Right hindlimb (tissue), 1 donor: ENCODE measurements around the gene CENPW.

Experiments used
- DNase-seq: peaks from one replicate; pipeline ENCODE4 v3.0.0-alpha.2; 2018

Gene CENPW

GRCh38 chr6:126339796-126340609 is at the start of gene CENPW:
Gene CENPW (plus strand): TSS chr6:126340115. CDS start chr6:126340274, 159 bp downstream.
- peak; percentile 90 for DNase-seq

GRCh38 chr6:126293891-126294524 is 45.9 kb upstream of the CENPW start:
- DNase-seq, result no peak

DNA sequence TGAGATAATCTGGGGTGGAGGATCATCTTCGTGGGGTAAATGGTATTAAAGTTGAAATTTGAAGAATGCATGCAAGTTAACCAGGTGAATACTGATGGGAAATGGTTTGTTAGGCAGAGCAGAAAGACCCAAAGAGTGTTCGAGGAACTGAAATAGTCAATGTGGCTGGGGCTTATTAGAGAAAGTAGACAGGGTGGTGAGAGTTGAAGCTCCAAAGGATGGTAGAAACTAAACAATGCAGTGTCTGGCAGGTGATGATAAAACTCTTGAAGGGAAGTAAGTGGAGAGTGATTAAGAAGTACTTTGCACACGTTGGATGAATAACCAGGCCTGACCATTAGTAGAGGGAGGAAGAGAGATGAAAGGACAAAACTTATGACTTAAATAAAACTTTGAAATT is 39.8 kb upstream of the CENPW start:
- no peak for DNase-seq

GRCh38 chr6:126300735-126301134 is 39.2 kb upstream of the CENPW start:
- DNase-seq, result no peak

DNA sequence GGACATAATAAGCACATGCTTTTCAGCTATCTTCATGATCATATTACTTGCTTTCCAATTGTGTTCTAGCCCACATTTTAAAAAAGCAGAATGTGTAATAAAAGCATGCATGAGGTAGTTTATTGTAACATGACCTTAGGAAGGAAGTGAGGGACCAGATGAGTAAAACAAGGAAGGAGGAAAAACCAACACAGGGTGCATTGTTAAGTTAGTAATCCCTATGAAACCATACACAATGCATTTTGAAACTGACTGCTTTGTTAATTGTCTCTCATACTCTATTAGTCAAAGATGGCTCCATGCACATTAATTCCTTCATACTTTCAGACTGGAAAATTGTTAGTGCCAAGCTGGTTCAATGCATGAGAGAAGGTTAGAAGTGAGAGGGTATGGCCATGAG is 37.7 kb upstream of the CENPW start:
- DNase-seq, result no peak

GRCh38 chr6:126307849-126308248 is 32.1 kb upstream of the CENPW start:
- peak; percentile 71 for DNase-seq

DNA sequence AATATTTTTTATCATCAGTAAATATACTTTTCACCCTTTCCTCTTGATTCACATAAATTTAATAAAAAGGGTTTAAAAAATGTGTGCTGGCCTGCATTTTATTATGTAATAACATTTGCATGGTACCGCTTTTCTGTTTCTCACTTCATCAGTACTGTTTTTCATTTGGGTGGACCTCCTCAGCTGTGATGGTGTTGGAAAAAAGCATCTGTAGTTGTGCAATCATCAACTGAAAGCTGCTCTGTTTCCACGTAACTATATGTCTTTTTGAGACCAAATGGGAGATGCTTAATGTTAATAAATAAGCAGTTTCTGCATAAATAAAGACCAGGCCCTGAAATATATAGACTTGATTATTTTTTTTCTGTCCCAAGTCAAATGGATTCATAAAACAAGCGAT is 31.6 kb upstream of the CENPW start:
- peak; percentile 21 for DNase-seq

DNA sequence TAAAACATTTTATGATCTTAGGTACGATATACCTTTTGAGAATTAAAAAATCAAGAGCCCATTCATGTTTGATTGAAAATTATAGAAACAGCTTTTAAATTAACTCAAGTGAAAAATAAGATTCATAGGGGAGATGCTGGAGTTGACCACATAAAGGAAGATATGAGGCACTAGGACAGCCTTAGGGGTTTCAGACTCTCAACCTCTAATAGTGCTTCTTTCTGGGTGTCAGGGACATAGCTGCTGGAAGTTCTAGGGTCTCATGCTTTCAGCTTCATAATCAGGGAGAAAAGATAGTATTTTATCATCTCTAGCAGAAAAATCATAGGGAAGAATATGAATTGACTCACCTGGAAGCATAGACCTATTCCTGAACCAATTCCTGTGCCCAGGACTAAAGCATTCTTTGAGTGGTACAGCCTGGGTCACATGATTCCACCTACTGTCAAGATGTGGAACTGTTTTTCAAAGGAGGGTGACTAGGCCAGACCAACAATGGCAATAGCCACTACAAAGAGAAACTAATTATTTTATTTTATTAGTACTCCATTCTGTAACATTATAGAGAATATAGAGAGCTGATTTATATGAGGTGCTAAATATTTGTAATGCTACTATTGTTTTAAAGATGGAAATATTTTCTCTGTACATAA is 27.8 kb upstream of the CENPW start:
- no peak for DNase-seq

GRCh38 chr6:126313941-126314340 is 26.0 kb upstream of the CENPW start:
- no peak for DNase-seq

- no peak for DNase-seq
These were observed 21.1 kb upstream of the CENPW start for GRCh38 chr6:126318797-126319196.

DNA sequence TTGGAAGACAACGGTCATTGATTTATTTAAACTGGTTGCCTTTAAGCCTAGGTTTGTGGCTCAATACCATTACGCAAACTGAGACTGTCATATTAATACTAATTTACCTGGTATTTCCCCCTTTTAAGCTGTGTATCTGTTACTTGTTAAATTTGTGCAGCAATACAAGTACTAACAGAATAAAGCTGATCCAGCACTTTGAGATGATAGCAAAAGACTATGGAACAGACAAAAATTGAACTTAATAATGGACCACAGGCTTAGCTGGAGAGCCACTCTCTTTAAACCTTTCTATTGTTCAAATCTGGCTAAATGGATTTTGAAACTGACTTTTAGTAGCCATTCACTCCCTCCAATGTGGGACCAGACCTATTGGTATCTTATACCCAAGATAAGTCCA is 6.2 kb upstream of the CENPW start:
- no peak for DNase-seq

DNA sequence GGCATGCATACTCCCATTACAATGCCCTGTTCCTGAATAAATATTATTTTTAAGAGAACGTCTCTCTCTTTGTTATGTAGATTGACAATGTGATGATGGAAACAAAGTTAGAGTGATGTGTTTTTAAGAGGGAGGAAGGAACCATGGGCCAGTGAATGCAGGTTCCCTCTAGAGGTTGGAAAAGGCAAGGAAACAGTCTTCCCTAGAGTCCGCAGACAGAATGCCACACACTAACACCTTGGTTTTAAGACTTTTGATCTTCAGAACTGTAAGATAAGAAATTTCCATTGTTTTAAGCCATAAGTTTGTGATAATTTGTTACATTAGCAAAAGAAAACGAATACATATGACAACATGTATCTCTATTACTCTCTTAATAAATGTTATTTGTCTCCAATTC is 4.7 kb upstream of the CENPW start:
- no peak for DNase-seq

DNA sequence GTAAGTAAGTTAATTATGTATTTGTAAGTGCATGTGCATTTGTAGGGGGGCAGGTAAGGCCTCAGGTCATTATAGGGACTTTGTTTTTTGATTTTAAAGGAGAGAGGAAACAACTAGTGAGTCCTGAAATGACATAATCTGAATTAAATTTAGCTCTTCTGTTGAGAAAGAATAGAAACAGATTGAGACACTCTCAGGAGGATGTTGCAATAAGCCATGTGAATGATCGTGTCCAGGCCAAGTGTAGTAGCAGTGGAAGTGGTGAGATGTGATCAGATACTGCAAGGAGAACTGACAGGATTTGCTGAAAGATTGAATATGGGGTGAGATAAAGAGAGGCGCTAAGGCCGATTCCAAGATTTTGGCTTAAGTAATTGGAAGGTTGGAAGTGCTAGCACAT is 2.6 kb upstream of the CENPW start:
- no peak for DNase-seq

GRCh38 chr6:126341126-126341525 is 1.2 kb downstream of the CENPW start:
- DNase-seq, result no peak

- DNase-seq, result no peak
These were observed 4.3 kb downstream of the CENPW start for GRCh38 chr6:126344181-126344580.

DNA sequence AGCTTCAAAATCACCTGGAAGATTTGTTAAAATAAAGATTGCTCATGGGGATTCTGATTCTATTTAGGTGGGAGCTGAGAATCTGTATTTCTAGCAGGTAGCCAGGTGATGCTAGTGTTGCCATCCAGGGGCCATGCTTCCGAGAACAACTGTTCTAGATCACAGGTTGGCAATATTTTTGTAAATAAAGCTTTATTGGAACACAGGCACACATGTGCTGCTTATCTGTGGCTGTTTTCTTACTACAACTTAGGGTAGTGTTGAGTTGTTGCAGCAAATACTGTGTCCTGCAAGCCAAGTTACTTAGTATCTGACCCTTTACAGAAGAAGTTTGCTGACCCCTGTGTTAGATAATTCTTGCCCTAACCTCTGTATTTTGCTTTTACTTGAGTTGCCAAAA is 12.0 kb downstream of the CENPW start:
- no peak for DNase-seq

- no peak for DNase-seq
These were observed 12.6 kb downstream of the CENPW start for GRCh38 chr6:126352514-126352913.

GRCh38 chr6:126356526-126356925 is 16.6 kb downstream of the CENPW start:
- DNase-seq, result no peak

- no peak for DNase-seq
These were observed 20.1 kb downstream of the CENPW start for GRCh38 chr6:126359936-126360537.

DNA sequence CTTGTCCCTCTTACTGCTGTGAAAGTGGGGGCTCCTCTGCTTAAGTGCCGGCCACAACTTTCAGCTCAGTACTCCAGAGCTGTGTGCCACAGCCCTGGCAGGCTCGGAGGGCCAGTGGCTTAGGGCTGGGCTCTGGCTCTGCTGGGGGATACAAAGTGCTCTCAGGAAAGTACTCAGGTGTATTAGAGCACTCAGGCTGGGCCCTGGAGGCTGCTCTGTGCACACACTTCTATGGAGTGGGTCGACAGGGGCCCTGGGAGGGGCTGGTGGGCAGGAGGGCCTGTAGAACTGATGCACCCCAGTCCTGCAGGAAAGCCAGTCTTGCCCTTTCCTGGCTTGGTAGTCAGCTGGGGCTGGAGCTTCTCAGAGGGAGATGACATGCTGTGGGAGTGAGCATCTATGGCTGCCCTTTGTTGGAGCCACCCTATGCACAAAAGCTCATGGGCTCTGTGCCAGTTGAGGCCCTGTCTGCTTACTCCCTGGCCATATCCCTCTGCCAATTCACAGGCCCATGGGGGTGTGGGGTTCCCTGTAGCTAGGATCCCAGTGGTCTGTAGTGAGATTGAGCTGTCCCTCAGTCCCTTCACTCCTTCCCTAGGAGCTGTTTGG is 22.0 kb downstream of the CENPW start:
- DNase-seq, result no peak

DNA sequence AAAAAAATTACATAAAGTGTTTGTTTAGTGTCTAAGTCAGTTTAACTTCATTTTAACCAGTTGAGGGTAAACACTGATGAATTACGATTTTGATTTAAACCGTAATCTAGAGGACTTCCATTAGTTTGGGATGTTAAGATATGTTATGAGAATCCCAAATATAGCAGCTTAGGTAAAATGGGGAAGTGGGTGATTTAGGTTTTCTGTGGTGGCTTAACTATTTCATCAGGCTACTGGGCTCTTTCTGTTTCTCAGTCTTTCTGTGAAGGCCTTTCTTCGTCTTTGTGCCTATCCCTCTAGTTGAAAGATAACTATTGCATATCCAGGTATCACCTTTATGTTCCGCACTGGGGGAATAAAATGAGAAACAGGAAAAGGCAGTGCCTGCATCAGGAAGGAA is 27.9 kb downstream of the CENPW start:
- DNase-seq, result no peak

DNA sequence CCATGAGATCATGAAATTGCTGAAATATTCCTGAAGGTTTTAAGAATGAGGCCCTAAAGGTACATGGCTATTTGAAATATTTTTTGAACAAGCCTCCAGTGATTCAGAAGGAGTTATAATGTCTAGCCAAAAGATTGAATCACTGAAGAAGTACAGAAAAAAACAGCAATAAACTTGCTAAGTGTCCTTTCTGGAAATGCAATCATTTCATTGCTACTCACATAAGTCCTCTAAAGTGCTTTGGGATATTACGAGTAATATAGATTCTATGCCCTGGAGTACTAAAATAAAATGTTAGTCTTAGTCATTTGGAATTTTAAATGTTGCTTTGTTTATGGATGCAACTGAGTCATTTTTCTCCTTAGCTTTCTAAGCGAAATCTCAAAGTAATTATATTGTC is 32.7 kb downstream of the CENPW start:
- no peak for DNase-seq

DNA sequence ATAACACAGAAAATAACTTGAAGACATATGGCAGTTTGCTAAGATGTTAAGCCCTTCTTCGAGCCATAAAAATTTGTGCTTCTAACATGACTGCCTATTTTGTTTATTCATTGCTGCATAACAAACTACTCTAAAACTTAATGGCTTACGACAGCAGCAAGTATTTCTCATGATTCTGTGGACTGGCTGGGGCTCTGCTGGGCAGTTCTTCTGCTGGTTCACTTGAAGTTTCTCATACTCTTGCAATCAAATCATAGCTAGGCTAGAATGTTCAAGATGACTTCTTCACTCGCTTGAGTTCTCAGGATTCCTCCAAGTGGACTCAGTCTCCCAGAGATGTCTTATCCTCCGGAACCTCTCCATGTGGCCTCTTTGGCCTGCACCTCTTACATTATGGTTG is 33.4 kb downstream of the CENPW start:
- no peak for DNase-seq
